HG02798 (cell line): ENCODE measurements around the gene ZBTB42.
"Not testable (repeated sequence)": the region's sequence is repeated elsewhere in the genome, so short reads cannot be mapped to it uniquely, and the experiment has no call there.

Source experiments
- ATAC-seq: cut with Tn5 transposase; IDR thresholded peaks from one replicate; pipeline ENCODE4 v1.9.1; 2021; ENCODE audit warnings: mild to moderate bottlenecking; ENCODE audit not compliant: unreplicated experiment, poor library complexity

The ZBTB42 gene

DNA sequence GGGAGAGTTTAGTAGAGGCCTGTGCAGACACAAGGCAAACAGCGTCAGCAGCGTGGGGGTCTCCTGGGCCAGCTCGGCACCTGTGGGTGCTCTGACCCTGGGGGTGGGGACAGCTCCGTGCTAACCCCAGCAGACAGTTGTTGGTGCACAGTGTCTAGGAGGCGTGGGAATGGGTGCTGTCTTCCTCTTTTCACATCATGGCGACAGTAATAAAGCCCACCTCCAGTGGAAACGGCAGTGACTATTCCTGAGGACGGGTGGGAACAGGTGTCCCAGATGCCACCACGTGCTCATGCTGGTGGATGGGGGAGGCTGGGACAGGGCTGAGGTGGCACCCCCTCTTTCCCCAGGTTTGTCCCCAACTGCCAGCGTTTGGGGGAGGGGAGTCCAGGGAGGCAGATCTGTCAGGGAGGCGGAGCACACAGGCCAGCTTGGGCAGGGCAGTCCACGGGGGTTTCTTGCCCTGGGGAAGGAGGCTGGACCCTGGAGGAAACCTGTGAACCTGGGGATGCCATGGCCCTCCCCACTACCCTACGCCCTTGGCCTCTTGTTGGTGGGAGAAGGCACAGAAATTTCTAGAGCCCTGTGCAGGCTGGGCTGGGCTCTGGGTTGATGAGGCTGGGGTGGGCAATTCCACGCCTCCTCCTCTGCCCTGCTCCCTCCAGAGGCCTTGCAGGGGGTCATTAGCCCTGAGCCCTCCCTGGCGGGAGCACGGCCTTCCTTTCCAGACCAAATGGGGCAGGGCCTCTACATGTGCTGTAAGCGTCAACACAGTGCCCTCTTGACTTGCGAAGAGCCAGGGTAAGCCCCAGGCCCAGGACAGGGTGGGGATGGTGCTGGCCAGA lies 3.8 kb downstream of the ZBTB42 start:
- ATAC-seq: no peak

DNA sequence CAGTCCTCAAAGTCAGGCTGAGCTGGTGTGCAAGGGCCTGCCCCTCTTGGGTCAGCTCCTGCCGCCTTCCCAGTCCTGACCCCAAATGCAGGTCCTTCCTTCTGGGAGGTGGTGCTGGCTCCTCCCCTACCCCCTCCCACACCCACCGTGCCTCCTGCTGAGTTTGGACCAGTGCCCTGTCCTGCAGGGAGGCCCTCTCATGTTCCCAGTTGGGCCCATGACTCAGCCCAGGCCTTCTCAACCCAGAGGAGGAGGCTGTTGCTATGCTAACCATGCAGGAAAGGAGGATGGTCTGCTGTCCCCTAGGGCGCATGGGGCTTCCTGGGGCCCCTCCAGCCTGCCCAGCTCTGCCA lies 4.4 kb downstream of the ZBTB42 start:
- ATAC-seq: no peak

DNA sequence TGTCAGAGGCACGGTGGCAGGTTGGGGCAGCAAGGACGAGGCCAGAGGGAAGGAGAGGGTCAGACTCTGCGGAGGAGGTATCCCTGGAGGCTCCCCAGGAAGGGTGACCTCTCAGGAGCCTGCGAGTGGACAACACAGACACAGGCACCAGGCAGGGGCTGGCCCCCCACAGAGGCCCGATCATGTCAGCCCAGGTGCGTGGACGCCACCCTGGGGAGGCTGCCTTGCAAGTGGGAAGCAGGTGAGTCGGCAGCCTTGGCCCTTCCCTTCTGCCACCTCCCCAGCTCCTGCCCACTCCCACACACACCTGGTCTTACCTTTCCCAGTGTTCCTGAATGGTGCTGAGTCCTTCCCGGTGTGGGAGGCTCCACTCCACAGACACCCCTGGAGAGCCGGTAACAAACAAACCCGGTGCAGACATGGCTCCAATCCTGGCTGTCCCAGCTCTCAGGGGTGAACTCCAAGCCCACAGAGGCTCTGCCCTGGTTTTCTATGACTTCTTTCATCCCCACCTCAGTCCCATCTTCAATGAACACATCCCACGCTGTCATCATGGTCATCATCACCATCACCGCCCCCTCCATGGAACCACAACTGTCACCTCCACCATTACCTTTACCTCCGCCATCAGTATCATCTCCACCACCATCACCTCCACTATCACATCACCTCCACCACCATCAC lies 5.2 kb downstream of the ZBTB42 start:
- ATAC-seq: no peak

DNA sequence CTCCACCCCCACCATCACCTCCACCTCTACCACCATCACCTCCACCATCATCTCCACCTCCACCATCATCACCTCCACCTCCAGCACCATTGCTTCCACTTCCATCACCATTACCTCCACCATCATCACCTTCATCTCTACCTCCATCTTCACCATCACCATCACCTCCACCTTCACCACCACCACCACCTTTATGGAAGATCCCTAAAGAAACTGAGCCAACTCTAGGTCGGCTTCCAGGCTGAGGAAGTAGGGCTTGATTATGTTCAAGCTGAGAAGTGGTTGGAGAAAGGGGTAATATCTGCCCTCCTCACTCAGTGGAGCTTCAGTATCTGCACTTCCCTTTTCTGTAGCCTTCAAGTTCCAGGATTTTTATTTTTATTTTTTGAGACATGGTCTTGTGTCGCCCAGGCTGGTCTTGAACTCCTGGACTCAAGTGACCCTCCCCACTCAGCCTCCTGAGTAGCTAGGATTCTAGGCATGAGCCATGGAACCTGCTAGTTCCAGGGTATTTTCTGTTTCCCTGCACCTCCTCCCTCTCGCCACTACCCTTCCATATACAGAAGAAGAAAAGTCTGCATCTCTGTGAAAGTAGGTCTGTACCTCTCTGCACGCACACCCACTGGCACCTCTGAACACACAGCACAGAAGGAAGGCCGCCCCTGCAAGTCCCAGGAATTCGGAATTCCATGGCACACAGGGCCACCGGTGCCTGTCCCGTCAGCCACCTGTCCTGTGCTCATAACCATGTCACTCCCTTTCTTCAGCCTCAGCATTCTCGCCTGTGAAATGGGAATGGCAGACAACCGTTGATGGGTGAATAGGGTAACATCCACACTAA lies 5.9 kb downstream of the ZBTB42 start:
- no peak for ATAC-seq

DNA sequence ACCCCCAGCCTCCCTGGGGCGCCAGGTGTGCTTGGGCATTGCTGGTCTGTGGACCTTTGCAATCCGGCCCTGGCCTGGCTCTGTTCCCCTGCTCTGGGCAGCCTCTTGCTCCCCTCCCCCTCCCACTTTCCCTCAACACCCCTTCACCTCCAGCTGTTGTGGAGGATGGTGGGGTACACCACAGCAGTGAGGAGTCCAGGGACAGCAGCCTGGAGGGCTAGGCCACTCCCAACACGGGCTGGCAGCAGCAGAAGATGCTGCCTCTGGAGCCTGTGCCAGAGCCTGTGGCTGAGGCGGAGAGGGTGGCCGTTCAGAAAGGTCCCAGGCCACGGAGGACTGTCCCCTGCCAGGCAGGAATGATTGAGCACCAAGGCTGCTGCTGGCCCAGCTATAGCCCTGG lies 7.6 kb downstream of the ZBTB42 start:
- ATAC-seq: no peak

DNA sequence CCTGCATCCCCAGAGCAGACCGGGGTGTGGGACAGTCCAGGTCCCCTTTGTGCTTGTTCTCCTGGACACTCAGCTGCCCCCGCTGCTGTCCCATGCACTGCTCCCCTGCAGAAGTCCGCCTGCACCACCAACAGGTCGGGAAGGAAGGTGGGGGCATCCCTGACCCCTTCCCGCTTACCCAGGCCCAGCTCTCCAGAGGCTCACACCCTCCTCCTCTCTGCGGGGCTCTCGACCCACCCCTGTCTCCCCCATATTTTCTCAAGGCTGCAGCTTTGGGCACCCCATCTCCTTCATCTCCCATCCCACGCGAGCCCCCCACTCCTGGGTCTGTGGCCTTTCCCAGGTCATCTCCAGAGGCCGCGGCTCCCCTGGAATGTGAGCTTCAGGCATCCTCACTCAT lies 9.4 kb downstream of the ZBTB42 start:
- ATAC-seq: no peak

DNA sequence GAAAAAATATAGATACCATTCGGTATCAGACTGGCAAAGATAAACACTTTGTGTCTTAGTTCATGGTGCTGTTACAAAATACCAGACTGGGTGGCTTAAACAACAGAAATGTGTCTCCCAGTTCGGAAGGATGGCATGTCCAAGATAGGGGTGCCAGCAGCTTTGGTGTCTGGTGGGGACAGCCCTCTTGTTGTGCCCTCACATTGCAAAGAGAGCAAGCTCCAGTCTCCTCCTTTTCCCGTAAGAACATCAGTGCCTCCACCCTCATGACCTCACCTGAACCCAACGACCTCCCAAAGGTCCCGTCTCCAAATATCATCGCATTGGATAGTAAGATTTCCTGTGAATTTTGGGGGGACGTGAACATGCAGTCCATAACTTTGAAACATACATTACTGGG lies 12.4 kb downstream of the ZBTB42 start:
- no peak for ATAC-seq

DNA sequence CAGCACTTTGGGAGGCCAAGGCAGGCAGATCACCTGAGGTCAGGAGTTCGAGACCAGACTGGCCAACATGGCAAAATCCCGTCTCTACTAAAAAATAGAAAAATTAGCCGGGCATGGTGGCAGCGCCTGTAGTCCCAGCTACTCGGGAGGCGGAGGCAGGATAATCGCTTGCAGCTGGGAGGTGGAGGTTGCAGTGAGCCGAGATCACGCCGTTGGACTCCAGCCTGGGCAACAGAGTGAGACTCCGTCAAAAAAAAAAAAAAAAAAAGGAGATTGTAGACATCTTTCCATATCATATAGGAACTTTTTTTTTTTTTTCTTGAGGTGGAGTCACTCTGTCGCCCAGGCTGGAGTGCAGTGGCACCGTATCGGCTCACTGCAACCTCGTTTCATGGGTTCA lies 13.8 kb downstream of the ZBTB42 start:
- not testable (repeated sequence) for ATAC-seq

DNA sequence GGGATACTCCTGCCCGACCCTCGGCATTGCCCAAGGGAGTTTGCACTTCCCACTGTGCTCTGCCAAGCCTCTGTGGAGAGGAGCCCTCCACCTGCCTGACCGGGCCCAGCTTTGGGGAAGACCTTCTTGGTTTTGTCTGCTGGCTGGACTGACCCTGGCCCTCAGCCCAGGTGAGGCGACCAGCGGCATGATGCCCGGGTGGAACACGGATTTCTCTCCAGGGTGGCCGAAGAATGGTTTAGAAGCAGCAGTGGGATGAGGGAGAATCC lies 15.6 kb downstream of the ZBTB42 start:
- ATAC-seq: no peak

DNA sequence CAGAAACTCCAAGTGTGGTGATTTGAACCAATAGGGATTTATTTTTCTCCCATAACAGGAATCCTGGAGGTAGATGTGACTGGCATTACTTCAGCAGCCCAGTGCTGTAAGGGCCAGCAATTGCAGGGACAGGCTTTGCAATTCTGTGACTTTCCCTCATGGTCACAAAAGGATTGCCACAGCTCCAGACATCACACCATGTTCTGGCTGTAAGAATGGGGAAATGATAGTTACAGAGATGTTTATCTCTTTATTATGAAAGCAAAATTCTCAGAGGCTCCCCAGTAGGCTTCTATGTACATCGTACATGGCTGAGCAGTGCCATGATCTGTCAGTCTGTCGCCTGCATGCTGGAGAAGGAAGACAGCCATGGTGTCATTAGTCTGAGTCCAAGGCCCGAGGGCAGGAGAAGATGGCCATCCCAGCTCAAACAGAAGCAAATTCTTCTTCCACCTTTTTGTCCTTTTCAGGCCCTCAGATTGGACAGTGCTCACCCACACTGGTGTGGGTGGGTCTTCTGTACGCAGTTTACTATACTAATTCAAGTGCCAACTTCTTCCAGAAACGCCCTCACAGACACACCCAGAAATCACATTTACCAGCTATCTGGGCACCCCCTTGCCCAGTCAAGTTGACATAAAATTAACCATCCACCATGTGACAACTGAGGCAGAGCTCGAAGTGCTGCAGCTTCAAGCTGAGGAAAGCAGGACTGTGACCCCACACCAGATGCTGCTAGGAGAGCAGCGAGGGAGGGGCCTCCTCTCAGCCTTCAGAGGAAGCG lies 17.2 kb downstream of the ZBTB42 start:
- no peak for ATAC-seq

DNA sequence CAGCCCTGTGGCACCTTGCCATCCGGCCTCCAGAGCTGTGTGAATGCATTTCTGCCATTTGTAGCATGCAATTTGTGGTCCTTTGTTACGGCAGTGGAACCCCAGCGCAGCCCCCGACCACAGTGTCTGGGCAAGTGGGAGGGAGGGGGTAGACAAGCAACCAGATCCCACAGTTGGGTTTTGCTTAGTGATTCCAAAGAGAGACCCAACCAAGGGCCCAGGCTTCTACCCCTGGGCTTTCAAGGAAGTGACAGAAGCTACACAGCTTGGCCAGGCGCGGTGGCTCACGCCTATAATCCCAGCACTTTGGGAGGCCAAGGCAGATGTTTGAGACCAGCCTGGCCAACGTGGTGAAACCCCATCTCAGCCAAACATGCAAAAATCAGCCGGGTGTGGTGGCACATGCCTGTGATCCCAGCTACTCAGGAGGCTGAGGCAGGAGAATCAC lies 17.8 kb downstream of the ZBTB42 start:
- ATAC-seq: no peak

DNA sequence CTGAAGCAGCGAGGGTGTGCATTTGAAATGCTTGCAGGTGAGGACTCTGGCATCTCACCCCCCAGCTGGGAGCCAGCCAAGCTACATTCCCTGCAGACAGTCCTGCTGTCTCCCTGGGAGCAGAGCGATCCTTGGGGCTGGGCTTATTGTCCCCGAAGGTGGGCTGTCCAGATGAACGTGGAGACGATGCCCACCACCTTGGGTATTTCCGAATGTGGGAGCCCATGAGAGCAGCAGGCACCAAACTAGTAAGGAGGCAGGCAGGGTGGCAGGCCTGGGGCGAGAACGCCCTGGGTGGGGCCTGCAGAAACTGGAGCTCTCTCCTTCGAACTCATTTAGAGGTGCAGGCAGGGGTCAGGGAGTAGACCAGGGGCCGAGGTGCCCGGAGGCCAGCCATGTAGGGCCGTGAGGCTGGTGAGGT lies 18.5 kb downstream of the ZBTB42 start:
- no peak for ATAC-seq

DNA sequence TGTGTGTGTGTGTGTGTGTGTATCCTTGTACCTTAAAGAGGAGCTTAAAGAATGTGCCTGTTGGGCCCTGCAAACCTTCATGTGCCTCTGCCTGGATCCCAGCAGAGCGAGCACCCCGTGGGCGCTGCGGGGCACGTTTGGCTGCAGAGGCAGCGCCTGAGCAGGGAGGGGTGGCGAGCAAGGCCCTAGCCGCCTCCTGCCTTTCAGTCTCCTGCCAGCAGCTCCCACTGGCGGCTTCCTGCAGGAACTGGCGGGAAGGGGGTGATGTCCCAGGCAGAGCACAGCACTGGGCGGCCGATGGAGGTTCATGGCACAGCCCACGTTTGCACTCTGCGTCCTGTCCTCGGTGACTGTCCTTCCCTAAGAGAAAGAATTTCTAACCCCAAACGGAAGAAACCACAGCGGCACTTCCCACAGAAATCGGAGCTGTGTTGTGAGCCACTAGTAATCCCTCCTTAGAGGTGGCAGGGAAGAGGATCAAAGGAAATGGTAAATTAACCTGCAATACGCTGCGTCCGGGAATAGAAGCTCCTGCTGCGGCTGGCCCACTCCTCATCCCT lies 19.8 kb downstream of the ZBTB42 start:
- no peak for ATAC-seq

DNA sequence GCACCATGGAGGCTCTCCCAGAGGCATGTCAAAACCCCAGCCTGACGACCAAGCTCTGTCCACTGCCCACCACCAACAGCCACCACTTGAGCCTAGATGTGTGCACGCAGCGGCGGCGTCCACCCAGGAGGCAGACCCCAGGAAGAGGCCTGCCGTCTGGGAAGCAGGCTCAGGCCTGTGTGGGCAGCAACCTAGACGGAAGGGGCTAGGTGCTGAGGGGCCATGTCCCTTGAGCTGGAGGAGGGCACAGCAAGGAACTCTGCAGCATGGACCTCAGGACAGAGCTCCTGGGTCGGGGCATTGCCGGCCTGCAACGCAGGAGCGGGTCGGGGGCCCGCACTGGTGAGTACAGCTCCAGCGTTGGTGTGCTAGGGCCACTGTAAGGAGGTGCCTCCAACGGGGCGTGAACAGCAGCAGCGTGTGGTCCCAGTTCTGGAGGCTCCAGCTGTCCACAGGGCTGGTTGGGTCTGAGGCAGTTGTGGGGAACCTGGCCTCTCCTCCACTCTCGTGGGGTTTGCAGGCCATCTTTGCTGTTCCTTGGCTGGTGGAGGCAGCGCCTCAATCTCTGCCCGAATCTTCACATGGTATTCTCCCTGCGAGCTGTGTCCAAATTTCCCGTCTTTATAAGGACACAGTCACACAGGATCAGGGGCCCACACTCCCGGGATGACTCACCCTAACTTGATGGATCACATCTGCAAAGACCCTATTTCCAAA lies 20.5 kb downstream of the ZBTB42 start:
- no peak for ATAC-seq

DNA sequence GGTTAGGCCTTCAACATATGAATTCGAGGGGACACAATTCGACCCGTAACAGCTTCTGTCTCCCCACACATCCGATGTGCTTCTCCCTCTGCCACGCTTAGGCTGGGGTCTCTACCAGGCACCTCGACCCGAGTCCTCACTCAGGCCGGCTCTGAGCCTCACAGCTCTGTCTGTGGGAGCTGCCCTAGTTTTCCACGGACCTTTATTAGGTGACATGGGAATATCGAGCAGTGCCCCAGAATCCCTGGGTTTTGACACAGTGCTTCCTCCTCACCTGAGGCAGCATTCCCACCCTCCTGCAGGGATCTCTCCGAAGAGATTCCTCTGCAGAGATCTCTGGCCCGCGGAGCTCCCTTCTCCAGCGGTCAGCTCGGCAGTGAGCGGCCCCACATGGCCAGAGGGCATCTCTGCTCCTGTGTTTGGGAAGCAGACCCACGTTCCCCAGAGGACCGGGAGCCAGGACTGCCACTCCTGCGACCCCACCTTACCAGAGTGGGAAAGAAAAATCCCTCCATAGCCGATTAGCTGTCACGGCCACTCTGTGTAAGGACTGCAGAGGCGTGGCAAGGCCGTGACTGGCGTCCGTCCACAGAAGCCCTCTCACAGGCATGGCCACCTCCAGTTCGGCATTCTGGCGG lies 21.2 kb downstream of the ZBTB42 start:
- ATAC-seq: no peak

DNA sequence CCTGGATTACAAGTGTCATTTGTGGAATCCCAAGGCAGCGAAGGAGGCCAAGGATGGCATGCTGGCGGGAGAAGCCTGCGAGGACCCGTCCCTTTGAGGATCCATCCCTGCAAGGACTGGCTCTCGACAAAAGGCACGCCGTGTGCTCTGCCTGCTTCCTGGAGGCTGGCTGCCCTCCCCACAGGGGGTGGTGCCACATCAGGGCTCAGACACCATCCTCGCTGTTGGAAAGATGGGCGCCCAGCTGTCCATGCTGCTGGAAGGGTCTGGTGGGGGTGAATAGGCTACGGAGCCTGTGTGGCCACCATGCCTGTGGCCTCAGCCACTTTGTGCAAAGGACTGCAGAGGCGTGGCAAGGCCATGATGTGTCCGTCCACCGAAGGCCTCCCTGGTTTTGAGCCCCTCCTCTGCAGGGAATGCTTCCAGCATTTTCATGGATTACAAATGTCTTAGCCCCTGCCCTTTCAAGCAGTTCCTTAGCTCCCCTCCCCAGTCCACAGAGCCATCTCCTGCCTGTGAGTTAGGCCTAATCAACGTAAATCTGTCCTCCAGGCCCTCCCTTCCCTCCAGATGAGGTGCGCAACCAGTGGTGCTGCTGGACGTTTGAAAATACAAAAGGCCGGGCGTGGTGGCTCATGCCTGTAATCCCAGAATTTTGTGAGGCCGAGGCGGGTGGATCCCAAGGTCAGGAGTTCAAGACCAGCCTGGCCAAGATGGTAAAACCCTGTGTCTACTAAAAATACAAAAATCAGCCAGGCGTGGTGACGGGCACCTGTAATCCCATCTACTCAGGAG lies 22.1 kb downstream of the ZBTB42 start:
- no peak for ATAC-seq

DNA sequence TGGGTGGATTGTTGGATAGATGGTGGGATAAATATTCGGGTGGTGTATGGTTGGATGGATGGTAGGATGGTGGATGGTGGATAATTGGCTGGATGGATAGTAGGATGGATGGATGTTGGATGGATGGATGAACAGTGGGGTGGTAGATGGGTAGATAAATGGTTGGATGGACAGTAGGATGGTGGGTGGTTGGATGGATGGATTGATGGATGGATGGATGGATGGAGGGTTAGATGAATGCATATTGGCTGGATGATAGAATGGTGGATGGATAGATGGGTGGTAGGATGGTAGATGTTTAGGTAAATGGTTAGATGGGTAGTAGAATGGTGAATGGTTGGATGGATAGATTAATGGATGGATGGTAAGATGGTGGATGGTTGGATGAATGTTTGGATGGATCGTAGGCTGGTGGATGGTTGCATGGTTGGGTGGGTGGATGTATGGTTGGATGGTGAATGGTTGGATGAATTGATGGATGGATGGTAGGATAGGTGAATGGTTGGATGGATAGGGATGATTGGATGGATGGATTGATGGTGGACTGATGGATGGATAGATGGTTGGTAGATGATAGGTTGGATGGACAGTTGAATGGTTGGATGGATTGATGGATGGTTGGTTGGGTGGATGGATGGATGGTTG lies 23.6 kb downstream of the ZBTB42 start:
- ATAC-seq: no peak
